Thymus (tissue), 11 donors: ENCODE results near the gene SEMA4D. TPM values are rescaled to one million over a fixed set of nuclear protein-coding genes. Genes with fewer than 3 reads are reported as not detected.

Experiments
- DNase-seq, 9 donors: peaks; one replicate each; pipeline ENCODE4 v3.0.0-alpha.2; 2013; ENCODE audit warnings: low spot score in 9 of 9, low read depth in 6 of 9, missing footprints in 1 of 9
- H3K27ac ChIP-seq, 2 donors: one replicate each; pipeline ENCODE4 v1.5.1; 2013; ENCODE audit warnings: control low read depth in 1 of 2, low read depth in 1 of 2, low read length in 1 of 2, mild to moderate bottlenecking in 1 of 2, moderate library complexity in 1 of 2
- H3K27me3 ChIP-seq, 2 donors: one replicate each; pipeline ENCODE4 v1.5.1; 2013; ENCODE audit warnings: low read length in 1 of 2; ENCODE audit not compliant: control insufficient read depth in 2 of 2, insufficient read depth in 1 of 2
- H3K36me3 ChIP-seq, 2 donors: one replicate each; pipeline ENCODE4 v1.5.1; 2013; ENCODE audit warnings: low read length in 1 of 2, mild to moderate bottlenecking in 1 of 2, moderate library complexity in 1 of 2; ENCODE audit not compliant: control insufficient read depth in 2 of 2, insufficient read depth in 2 of 2
- H3K4me1 ChIP-seq, 2 donors: one replicate each; pipeline ENCODE4 v1.5.1; 2013; ENCODE audit warnings: low read length in 2 of 2; ENCODE audit not compliant: control insufficient read depth in 2 of 2, insufficient read depth in 2 of 2
- H3K4me3 ChIP-seq, 2 donors: one replicate each; pipeline ENCODE4 v1.5.1; 2013; ENCODE audit warnings: low read length in 2 of 2, control low read depth in 1 of 2, mild to moderate bottlenecking in 1 of 2
- H3K9me3 ChIP-seq, 2 donors: one replicate each; pipeline ENCODE4 v1.5.1; 2013; ENCODE audit warnings: low read length in 1 of 2, mild to moderate bottlenecking in 1 of 2; ENCODE audit not compliant: control insufficient read depth in 2 of 2, insufficient read depth in 1 of 2
- WGBS: extraction: QIAGEN DNeasy Blood & Tissue Kit; methylation state at CpG from one replicate; pipeline ENCODE4 v1.1.7; 2013; 5-methylcytosine and 5-hydroxymethylcytosine counted together
- polyA plus RNA-seq: library from polyadenylated mRNA; stranded (reverse); fragments of 200-250 nt; gene quantifications from one replicate; pipeline ENCODE4 v1.2.3, GENCODE V29; 2013
- total RNA-seq: library from RNA; stranded (reverse); fragments of 120-200 nt; gene quantifications from one replicate; pipeline ENCODE4 v1.2.4, GENCODE V29; 2013
- donor health status: healthy.

The SEMA4D gene
- total and polyA plus RNA-seq, 2 donors: 26.8 to 62.1 TPM

DNA sequence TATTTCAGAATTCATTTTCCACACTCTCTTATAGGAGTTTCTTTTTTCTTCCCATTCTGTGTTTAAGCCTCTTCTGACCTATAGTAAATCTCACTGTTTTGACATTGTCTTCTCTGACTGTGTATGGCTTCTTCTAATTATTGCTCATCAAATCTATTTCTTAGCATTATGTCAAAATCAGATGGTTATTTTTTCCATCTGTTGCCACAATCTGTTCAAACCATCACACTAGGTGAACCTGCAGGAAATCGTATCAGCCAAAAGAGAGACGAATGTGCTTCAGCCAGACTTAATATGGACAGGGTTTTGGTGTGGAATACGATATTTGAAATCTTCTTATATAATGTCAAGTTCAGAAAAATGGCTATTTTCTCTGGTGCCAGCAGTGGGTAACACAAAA, 15.9 kb upstream of the SEMA4D start:
- H3K36me3 ChIP-seq: no peaks in the 10 kb centered on the region
- H3K9me3 ChIP-seq: no peaks in the 10 kb centered on the region
- H3K4me3 ChIP-seq: no peak overlapping the region
- 92% methylated on average over 3 of the region's 3 CpGs for whole genome bisulfite sequencing
- no peak overlapping the region for H3K27ac ChIP-seq
- no peak for DNase-seq
- no peaks in the 10 kb centered on the region for H3K27me3 ChIP-seq
- peaks cover 27 to 28% of the 10 kb centered on the region in 2 donors for H3K4me1 ChIP-seq

DNA sequence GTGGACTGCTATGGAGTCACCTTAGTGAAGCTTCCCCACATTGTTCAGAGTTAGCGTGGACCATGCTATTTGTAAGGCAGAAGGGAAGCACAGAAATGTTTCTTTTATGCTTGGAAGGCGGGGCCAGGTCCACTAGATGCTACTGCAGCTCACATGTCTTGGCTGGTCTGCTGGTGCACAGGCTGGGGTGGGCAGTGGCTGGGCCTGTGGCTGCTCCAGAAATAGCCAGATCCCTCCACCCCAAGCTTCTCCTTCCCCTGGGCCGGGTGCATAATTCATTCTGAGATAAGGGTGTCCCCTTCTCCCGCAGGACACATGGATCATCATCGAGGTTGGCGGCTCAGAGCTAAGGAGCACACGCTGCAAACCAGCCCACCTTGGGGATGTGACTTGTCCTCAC, 14.5 kb upstream of the SEMA4D start:
- H3K4me3 ChIP-seq: no peak overlapping the region
- H3K36me3 ChIP-seq: no peaks in the 10 kb centered on the region
- H3K27me3 ChIP-seq: no peaks in the 10 kb centered on the region
- H3K4me1 ChIP-seq: peaks cover 27 to 29% of the 10 kb centered on the region in 2 donors
- no peak for DNase-seq
- H3K27ac ChIP-seq: no peak overlapping the region
- WGBS: 98% methylated on average over 7 of the region's 7 CpGs
- H3K9me3 ChIP-seq: no peaks in the 10 kb centered on the region

DNA sequence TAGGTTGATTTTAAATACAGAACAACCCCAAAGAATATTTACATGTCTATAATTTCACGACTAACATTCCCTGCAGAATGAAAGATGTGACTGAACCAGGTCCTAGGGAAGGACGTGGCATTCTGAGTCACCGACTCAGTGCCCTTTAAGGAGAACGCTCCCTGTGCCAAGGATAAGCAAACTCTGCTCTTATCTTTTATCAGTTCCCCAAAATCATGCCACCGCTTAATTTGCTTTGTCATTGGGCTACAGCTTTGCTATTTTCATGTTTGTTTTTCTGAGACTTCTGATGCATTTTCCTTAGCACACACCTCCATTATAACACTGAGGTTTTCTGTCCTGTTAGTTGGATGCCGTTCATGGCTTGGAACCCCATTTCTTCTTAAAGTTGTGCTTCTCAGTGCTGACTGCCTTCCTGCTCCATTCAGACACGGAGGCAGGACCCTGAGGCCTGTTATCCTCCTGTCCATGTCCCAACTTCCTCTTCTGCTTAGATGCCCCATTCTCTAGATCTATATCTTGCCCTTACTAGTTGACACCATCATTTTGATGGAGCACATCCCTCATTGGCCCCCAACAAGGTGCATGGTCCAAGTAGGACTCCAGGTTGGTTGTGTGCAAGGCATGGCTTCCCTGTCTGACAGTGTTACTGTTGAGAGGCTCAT, 11.2 kb upstream of the SEMA4D start:
- Histone ChIP-seq H3K4me3 (no peak overlapping the region), H3K27ac (peak overlapping the region in 1 of 2 donors; percentile 38), H3K4me1 (peaks cover 33 to 48% of the 10 kb centered on the region in 2 donors), H3K9me3 (no peaks in the 10 kb centered on the region), H3K36me3 (no peaks in the 10 kb centered on the region), H3K27me3 (no peaks in the 10 kb centered on the region)
- no peak for DNase-seq
- WGBS: 36% methylated on average over 7 of the region's 7 CpGs

DNA sequence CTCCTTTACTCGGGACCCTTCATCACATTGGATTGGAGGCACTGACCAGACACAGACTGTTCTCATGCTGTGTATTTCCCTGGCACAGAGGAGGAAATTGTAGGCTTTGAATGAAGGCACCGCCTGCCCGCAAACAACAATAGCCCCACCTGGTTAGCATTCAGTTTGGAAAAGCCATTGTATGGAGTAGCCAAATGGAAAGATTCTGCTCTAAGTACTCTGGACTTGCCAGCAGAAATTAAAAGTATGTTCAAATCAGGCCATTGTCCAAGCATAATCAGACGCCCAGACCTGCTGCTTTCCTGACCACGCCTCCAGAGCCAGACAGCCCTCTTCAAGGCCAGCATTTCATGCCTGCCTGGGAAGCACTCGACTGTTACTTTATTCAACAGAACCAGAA, 8.0 kb upstream of the SEMA4D start:
- Histone ChIP-seq H3K27ac (no peak overlapping the region), H3K9me3 (no peaks in the 10 kb centered on the region), H3K36me3 (no peaks in the 10 kb centered on the region), H3K27me3 (no peaks in the 10 kb centered on the region), H3K4me1 (peaks cover 44 to 69% of the 10 kb centered on the region in 2 donors), H3K4me3 (no peak overlapping the region)
- WGBS: 93% methylated on average over 6 of the region's 6 CpGs
- DNase-seq: no peak

DNA sequence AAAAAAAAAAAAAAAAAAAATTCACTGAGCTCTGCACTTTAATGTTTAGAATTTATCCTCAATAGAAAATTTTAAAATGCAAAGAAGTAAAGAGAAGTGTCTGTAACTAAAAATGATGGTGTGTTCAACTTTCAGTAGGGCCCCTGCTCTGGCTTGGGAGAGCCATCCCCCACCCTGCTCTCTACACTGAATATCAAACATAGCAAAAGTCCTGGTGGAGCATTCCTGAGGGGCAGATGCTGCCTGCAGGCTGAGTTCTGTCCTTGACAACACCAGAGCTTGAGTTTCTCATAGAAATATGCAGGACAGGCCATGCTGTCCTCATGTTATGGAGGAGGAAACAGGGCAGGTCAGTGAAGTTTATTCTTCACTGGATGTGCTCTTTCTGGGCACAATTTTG, 7.1 kb upstream of the SEMA4D start:
- Histone ChIP-seq H3K27ac (no peak overlapping the region), H3K36me3 (no peaks in the 10 kb centered on the region), H3K9me3 (no peaks in the 10 kb centered on the region), H3K4me3 (no peak overlapping the region), H3K27me3 (no peaks in the 10 kb centered on the region), H3K4me1 (peaks cover 40 to 74% of the 10 kb centered on the region in 2 donors)
- no peak for DNase-seq

DNA sequence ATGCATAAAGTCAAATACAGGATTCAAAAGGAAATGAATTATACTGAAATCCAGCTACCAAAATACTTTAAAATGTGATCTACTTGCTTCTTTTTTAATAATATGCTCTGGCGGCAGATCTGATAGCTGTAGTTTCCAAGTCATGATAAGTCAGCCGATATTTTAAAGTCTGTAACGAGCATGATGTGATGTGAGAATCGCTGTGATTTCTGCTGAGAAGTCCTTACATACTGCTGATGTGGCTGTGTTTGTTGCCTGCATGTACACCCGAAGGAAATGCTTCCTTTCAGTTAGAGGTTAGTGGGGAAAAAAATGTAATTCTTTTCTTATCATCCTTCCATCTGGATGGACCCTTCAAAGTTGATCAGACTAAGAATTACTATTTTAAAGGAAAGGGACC, 4.8 kb upstream of the SEMA4D start:
- Histone ChIP-seq H3K36me3 (no peaks in the 10 kb centered on the region), H3K4me3 (no peak overlapping the region), H3K4me1 (peaks cover 42 to 74% of the 10 kb centered on the region in 2 donors), H3K27me3 (no peaks in the 10 kb centered on the region), H3K27ac (peak overlapping the region; percentile 64 to 71), H3K9me3 (no peaks in the 10 kb centered on the region)
- WGBS: 50% methylated on average over 5 of the region's 5 CpGs
- no peak for DNase-seq

DNA sequence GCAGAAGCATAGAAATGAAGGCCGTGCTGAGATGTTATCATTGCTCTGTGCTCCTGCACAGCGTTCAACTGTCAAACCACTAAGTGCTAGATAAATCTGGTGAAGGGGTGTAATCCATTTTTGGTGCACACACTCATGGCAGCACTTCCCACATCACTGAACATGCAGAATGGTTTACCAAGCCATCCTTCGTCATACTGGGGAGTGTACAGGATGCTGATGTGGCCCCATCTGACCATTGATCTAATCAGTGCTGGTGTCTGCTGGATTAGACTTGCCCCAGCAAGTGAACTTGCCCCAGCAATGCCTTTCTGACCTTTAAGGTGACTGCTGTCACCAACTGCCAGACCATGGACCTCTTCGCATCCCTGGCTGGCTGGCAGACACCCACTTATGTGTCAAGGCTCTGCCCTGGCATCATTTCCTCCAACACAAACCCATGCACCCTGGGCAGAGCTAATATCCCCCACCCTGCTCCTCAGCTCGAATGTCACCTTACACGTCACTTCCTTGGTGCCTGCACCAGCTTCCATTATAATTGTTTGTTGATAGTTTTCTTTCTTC, 4.2 kb upstream of the SEMA4D start:
- peaks cover 37 to 69% of the 10 kb centered on the region in 2 donors for H3K4me1 ChIP-seq
- no peaks in the 10 kb centered on the region for H3K27me3 ChIP-seq
- no peaks in the 10 kb centered on the region for H3K9me3 ChIP-seq

DNA sequence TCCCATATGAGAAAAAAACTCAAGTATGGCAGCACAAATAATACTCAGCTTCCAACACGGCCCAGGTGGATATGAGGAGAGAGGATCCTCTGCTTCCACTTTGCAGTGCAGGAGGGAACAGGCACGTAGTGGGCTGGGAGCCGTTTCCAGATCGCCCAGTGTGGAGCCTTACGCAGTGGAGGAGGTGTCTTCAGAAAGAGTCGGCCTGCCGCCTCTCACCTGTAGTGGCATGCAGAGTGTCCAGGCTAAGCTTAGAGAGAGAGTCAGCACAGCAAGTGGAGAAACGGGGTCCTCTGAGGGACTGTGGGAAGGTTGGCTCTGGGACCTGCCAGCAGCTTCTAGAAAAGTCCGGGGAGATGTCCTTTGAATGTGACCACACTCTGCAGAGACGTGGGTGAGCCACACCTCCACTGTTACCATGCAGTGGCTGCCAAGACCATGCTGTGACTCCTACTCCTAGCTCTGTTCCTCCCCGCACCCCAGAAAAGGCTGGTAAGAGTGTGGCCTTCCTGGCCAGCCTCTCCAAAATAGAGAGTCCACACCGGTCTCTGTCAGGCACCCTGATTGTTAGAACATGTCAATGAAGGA, 3.5 kb upstream of the SEMA4D start:
- WGBS: 91% methylated on average over 12 of the region's 12 CpGs
- peak overlapping the region; percentile 71 to 89 for H3K27ac ChIP-seq
- no peaks in the 10 kb centered on the region for H3K9me3 ChIP-seq
- H3K4me1 ChIP-seq: peaks cover 33 to 71% of the 10 kb centered on the region in 2 donors
- no peaks in the 10 kb centered on the region for H3K27me3 ChIP-seq
- H3K36me3 ChIP-seq: no peaks in the 10 kb centered on the region
- H3K4me3 ChIP-seq: no peak overlapping the region
- DNase-seq: no peak

More for the DNA sequence above, 4.2 kb upstream of the SEMA4D start:
- H3K4me3 ChIP-seq: no peak overlapping the region
- peak in 1 of 9 donors; percentile 60 for DNase-seq
- no peaks in the 10 kb centered on the region for H3K36me3 ChIP-seq
- WGBS: 47% methylated on average over 6 of the region's 6 CpGs
- H3K27ac ChIP-seq: peak overlapping the region; percentile 71 to 89

DNA sequence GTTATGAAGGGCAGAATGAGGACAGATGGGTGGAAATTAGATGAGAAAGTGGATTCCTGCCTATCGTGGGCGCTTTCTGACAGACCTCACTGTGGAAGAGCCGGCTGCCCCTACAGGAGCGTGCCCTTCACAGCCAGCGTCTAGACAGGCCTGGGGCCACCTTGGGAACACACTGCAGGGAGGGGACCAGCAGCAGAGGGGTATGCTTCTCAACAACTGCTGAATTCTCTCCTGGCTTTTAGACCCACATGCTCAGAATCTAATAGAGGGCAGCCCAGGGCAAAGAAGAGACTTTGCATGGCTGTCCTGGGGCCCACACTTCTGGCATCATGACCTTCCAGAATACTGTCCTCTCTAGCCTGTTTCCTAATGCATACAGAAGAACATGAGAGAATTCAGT, 2.1 kb upstream of the SEMA4D start:
- WGBS: 85% methylated on average over 5 of the region's 5 CpGs
- Histone ChIP-seq H3K4me3 (no peak overlapping the region), H3K27me3 (no peaks in the 10 kb centered on the region), H3K36me3 (no peaks in the 10 kb centered on the region), H3K27ac (peak overlapping the region; percentile 26 to 37), H3K9me3 (no peaks in the 10 kb centered on the region), H3K4me1 (peaks cover 44 to 73% of the 10 kb centered on the region in 2 donors)
- DNase-seq: no peak
